ENCODE results near the gene C1QB.
A peak's percentile ranks its signal among the peaks of the same experiment; 100 is the strongest.

Gene C1QB

DNA sequence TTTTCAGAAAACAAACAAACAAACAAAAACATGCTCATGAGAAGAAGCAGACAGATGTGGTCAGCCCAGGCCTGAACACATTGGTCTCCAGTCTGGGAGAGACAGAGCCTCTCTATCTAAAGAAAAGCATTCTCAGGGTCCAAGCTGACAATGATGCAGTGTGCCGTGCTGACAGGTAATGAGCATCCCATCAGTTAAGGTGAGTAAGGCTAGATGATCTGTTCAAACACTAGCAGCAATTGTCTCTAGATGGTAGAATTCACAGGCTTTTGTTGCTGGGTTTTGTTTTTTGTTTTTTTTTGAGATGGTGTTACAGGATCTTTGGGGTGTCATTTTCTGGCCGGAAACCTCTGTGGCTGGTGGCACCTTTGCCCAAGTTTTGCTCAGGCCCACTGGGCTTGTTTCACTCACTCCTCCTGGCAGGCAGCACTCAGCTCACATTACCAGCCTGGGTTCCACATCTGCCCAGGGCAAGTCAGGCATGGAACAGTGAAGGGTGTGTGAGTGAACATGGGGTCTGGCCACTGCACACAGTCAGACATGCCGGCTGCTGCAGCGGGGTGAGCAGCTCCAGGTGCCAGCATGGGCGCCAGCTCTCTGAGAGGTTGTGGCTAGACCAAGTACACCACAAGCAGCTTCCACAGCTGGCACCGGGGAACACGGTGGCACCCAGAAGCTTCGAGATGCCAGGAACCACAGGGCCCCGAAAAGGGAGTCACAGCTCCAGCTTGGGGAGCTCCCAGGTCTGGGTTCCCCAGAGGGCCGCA is 19.2 kb upstream of the C1QB start:
- DNase-seq (ENCODE audit: low read depth): no peak

DNA sequence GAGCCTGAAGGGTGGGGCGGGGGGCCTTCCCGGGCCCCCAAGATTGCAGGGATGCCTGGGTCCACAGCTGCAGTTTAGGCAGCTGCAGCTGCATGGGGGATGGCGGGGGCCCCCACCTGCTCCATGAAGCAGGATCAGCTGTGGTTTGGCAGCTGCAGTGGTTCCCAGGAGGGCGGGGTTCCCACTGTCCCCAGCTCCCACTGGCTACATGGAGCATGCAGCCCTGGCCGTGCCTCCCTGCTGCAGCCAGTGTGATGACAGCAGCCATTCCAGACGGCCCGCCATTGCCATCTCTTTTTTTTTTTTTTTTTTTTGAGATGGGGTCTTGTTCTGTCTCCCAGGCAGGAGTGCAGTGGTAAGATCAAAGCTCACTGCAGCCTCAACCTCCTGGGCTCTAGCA is 17.6 kb upstream of the C1QB start:
- DNase-seq (ENCODE audit: low read depth): no peak

DNA sequence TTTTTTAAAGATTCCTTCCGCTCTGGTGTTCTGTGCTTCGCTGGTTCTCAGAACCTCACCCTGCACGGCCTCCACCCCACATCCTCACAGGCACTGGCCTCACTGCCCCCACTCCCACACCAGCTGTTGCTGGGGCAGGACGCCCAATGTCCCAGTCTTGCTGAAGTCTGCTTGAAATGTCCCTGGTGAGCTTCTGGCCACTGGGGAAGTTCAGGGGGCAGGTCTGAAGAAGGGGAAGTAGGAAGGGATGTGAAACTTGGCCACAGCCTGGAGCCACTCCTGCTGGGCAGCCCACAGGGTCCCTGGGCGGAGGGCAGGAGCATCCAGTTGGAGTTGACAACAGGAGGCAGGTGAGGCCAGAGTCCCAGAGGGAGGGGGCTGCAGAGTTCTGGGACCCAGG is 16.7 kb upstream of the C1QB start, which contains the start of gene C1QA:
C1QA (plus strand) TSS at position 276 of the 400 bp plus-strand sequence. CDS start 989 bp downstream, outside the sequence.
- no peak for DNase-seq (ENCODE audit: low read depth)

DNA sequence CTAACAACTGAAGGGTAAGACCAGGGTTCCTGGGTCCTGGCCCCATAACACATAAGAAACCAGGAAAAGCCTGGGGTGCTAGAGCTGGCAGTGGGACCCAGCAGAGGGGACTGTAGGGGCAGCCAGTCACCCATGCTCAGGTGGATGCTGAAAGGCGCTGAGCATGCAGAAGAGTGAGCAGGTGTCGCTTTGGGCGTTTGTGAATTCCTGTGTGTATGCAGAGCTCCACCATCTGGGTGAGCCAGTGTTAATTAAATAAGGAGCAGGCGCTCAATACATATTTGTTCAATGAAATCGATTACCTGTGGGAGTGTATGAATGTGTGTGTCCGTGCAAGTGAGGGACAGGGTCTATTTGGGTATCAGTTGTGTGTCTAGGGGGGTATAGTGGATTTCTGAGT is 16.1 kb upstream of the C1QB start:
- DNase-seq (ENCODE audit: low read depth): no peak

DNA sequence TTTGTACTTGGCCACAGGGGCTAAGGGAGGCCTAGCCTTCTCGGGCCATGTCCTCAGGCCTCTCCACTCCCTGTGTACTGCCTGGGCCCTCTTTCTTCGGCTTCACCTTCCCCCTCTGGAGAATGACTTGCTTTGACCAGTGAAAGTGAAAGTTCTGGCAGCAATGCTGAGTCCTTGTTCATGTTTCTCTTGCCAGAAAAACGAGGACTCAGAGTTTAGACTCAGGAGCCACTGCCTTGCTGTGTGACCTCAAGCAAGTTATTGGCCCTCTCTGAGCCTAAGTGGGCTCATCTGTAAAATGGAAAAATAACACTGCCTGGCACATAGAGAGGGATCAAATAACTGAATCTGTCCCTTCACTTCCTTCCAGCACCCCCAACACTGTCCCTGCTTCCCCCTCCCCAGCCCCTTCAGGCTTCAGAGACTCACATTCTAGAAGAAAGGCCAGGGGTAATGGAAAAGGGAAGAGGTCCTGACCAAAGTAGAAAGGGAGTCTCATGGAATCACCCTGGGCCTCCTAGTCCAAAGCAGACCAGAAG is 15.1 kb upstream of the C1QB start:
- no peak for DNase-seq (ENCODE audit: low read depth)

DNA sequence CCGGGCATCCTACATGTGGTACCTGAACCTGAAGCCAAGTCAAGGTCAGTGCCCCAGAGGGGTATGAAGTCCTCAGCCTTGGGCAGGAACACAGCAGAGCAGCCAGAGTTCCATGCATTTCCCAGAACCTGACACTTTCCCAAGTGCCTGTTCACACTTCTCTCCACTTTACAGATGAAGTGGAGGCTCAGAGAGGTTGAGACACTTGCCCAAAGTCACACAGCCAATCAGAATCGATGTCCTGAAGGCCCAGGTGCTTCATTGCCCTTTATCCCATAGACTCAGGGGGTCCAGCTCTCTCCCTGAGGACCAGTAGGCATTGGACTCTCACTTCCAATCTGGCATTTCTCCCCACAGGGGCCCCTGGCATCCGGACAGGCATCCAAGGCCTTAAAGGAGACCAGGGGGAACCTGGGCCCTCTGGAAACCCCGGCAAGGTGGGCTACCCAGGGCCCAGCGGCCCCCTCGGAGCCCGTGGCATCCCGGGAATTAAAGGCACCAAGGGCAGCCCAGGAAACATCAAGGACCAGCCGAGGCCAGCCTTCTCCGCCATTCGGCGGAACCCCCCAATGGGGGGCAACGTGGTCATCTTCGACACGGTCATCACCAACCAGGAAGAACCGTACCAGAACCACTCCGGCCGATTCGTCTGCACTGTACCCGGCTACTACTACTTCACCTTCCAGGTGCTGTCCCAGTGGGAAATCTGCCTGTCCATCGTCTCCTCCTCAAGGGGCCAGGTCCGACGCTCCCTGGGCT is 14.4 kb upstream of the C1QB start:
- no peak for DNase-seq (ENCODE audit: low read depth)

DNA sequence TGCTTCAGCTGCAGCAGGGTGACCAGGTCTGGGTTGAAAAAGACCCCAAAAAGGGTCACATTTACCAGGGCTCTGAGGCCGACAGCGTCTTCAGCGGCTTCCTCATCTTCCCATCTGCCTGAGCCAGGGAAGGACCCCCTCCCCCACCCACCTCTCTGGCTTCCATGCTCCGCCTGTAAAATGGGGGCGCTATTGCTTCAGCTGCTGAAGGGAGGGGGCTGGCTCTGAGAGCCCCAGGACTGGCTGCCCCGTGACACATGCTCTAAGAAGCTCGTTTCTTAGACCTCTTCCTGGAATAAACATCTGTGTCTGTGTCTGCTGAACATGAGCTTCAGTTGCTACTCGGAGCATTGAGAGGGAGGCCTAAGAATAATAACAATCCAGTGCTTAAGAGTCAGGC is 13.8 kb upstream of the C1QB start:
- DNase-seq (ENCODE audit: low read depth): no peak

DNA sequence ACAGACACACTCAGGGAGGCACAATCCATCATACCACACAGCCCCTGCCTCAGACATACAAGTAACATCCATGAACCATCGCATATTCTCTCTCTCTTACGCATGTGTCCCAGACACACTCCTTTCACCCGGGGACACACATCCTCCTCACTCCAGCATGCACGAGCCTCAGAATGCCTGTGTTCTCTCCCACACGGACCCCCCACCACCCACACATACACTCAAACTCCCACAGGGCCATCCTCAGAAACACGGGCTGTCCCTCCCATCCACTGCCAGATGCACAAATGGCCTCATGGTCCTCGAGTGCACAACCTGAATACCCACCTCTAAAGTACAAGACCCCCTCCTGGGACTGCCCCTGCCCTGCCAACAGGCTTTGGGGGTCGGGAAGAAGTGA is 11.8 kb upstream of the C1QB start:
- no peak for DNase-seq (ENCODE audit: low read depth)

DNA sequence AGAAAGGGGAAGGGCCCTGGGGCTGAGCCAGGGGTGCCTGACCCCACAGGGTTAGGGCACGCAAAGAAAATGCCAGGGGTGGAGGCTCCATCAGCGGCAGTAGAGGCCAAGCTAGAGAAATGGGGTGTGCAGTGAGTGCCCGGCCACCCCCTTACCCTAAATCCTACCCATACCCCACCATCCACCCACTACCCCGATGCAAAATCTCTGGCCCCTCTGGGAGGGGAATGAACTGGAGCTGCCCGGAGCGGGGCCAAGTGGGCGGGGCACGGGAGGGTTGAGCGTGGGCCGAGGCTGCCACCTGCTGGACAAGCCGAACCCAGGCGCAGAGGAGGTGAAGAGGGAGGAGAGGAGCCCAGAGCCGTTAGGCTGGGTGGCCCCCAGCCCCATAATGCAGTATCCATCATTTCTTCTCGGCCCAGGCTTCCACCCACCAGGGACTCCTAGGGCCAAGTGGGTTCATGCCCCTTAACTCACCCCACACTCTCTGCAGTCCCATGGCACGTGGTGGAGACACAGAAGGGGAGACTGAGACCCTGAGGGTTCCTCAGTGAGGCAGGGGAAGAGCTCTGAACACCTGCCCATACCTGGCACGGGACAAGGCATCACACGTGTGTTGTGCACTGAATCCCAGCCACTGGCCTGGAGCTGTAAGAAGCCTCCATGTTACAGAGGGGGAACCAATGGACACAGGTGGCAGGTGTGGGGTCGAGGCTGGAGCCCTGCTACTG is 11.0 kb upstream of the C1QB start:
- DNase-seq (ENCODE audit: low read depth): peak; percentile 36

DNA sequence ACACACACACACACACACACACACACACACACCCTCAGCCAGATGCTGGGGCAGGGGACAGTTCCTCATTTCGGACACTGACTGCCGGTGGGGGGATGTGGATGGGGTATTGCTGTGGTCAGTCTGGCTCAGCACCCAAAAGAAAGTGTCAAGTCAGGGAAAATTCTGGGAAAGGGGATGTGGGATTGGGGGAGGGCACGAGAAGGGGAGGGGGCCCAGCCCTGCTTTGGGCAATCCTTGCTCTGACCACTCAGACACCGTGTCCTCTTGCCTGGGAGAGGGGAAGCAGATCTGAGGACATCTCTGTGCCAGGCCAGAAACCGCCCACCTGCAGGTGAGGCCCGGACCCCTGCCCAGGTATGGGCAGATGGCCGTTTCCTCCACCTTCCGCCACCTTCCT is 9.7 kb upstream of the C1QB start, which contains the start of gene C1QC:
C1QC (plus strand) TSS at position 253 of the 400 bp plus-strand sequence. CDS start 391 bp downstream, outside the sequence.
- no peak for DNase-seq (ENCODE audit: low read depth)

DNA sequence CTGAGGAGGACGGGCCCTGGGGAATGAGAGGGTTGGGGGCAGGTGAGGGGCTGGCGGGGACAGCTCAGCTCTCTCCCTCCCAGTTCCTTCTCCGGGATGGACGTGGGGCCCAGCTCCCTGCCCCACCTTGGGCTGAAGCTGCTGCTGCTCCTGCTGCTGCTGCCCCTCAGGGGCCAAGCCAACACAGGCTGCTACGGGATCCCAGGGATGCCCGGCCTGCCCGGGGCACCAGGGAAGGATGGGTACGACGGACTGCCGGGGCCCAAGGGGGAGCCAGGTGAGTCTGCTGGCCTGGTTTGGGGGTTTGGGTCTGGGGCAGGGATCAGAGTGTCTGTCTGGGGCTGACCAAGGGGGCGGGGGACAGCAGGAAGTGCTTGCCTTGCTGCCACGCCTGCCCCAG is 9.1 kb upstream of the C1QB start:
- DNase-seq (ENCODE audit: low read depth): no peak

DNA sequence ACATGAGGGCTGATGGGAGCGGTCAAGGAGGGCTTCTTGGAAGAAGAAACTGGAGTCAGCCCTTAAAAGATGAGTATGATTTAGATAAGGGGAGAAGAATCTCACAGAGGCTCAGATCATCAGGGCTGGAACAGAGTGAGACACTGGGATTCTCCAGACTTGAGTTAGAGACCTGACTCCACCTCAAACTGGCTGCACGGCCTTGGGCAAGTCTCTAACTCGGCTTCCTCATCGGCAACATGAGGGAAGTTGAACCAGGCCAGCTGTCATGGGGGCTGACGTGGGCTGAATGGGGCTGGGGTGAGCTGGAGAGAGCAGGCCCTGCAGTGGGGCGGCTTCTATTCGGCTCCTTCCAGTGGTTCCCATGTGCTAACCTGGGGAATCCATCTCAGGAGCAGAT is 7.1 kb upstream of the C1QB start:
- DNase-seq (ENCODE audit: low read depth): no peak

DNA sequence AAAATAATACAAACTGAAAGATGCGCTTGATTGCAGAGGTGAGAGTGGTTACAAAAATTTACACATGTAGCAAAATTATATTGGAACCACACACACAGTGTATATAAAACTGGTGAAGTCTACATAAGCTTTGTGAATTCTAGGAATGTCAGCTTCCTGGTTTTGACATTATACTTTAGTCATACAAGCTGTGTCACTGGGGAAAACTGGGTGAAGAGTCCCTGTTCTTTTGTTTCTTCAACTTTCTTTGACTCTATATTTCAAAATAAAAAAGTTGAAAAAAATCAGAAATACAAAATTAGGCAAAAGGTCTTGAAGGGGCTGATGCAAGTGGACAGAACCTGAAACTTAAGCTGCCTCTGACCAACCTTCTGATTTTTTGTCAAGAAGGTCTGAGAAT is 6.7 kb upstream of the C1QB start:
- DNase-seq (ENCODE audit: low read depth): no peak

DNA sequence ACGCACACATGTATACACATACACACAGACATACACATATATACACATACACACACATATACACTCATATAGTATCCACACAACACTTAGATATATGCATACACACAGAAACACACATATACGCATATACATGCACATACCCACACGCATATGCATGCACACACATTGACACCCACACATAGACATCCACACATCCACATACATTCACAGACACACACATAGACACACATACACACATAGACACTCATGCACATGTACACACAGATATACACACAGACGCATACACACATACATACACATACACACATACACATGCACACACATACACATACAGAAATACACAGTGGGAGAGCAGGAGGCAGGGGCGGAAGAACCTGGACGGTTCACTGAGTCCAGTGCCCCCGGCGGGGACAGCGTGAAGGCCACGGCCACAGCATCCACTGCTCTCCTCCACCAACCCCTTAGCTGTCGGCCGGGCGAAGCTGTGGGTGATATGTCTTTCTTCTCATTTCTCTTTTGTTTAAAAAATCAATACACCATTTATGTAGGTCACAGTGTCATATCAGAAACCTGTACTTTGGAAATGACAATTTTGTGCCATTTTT is 2.8 kb upstream of the C1QB start:
- no peak for DNase-seq (ENCODE audit: low read depth)

DNA sequence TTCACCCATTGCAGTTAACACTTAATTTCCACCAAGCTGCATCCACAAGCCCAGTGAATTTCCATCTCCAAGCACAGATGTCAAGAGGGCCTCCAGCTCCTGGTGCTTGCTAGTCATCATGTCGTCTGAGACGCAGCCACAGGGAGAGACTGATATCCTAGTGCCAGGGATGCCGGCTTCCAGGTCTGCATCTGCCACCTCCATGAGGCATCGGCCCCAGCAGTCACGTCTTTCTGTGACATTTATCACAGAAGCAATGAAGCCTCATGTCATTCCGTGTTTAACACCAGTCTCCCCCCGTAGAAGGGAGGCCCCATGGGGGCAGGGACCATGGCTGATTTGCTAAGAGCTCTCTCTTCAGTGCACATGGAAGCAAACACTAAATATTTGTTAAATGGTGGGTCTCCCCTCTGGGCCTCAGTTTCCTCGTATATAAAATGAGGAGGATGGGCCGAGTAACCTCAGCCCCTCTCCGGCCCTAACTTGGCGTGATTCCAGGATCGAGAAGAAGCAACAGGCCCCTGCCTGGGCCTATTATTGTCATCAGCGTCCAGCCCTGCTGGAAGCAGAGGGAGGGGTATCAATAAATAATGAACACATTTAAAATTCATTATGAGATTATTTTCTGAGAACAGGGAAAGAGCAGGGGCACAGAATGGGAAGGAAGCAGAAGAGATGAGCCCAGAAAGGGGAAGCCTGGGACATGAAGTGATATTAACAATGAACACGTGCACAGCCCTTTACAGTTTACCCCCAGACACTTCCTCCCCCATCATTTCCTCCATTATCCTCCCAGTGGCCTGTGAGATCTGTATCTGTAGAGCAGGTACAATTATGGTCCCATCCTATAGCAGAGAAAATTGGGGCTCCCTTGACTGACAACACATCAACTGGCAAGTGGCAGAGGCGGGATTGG is 837 bp upstream of the C1QB start:
- DNase-seq (ENCODE audit: low read depth): no peak

DNA sequence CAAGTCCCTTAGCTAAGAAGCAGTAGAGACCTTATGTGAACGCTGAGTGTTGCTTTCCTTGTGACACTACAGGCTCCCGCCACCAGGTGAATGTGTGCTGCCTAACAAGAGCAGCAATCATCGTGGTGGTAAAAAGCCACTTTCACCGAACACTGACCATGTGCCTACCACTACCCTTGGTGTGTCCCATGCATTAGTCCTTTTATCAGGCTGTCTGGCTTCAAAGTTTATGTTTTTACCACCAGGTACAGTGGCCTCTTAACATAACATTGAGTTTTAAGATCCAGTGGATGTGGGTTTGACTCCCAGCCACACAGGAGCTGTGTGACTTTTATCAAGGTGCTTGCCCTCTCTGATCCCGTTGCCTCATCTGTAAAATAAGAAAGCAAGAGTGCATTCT is 1.7 kb downstream of the C1QB start:
- DNase-seq (ENCODE audit: low read depth): no peak

DNA sequence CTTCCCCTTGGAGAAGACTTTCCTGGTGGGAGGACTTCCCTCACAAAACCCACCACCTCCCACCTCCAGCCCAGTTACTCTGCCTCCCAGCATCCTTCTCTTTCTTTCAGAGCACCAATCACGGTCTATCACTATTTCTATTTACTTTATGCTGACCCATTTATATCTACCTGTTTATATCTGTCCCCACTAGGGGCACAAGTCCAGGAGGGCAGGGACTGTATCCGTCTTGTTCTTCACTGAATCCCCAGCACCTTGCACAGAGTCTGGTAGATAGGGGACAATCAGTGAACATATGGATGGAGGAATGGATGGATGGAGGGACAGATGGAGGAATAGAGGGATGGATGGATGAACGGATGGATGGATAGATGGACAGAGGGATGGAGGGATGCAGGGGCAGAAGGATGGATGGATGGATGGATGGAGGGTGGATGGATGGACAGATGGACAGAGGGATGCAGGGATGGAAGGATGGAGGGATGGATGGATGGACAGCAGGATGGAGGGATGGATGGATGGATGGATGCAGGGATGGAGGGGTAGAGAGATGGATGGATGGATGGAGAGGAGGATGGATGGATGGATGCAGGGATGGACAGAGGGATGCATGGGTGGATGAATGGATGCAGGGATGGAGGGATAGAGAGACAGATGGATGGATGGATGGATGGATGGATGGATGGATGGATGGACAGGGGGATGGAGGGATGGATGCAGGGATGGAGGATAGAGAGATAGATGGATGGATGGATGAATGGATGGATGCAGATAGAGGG is 5.5 kb downstream of the C1QB start:
- no peak for DNase-seq (ENCODE audit: low read depth)

DNA sequence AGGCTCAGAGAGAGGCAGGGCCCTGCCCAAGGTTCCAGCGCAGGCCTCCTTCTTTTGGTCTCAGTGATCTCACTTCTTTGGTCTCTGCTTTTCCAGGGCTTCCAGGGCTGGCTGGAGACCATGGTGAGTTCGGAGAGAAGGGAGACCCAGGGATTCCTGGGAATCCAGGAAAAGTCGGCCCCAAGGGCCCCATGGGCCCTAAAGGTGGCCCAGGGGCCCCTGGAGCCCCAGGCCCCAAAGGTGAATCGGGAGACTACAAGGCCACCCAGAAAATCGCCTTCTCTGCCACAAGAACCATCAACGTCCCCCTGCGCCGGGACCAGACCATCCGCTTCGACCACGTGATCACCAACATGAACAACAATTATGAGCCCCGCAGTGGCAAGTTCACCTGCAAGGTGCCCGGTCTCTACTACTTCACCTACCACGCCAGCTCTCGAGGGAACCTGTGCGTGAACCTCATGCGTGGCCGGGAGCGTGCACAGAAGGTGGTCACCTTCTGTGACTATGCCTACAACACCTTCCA is 7.7 kb downstream of the C1QB start:
- DNase-seq (ENCODE audit: low read depth): no peak

DNA sequence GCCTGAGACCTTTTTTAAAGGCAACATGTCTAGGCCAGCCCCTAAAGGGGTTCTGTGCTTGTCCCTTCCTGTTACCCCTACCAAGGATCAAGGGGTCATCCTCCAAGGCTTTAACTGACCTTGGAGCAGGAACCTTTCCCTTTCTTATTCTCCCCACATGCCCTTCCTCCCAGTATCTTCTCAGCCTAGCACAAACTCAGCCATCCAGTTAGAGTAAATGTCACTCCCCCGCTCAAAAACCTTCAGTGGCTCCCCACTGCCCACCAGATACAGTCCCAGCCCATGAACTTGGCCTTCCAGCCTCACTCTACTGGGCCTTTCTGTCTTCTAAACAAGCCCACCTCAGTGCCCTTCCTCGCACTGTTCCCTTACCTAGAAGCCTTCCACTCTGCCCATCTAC is 8.8 kb downstream of the C1QB start:
- DNase-seq (ENCODE audit: low read depth): no peak

DNA sequence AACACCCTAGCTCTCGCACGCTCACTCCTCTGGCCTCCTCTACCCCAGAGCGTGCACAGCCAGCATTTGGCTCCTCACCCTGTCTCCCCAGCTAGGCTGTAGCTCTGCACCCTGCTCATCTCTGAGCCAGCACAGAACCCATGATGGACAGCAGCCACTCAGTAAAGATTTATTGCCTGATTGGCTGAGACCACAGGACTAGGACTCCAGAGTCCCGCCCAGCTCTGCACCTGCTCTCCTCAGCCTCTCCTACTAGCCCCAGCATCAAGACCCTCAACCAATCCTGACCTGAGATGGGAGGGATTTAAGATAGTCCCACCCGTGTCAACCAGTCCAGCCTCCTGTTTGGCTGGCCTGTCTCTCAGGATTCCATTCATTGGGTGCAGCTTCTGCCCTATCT is 9.3 kb downstream of the C1QB start:
- no peak for DNase-seq (ENCODE audit: low read depth)
